Measurements from ENCODE around the gene PANK4.

DNA sequence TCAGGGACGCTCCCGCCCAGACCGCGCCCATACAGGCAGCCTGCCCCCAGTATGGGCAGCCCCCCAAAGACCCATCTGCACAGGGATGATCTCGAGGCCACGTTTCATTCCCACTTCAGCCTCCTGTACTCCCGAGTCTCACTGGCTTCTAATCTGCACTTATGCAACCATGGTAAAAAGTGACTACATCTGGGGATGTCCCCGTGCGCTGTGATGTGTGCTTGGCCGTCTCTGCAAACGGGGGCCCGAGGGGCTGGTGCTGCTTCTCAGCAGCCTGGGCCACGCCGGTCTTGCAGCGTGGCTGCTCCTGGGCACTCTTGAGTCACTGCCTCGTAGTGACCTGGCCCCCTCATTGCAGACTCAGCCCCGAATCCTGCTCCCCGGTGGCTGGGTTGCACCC lies 67.7 kb downstream of the PANK4 start:
- TF ChIP-seq POLR2AphosphoS5 (IDR thresholded peaks at IDR 0.05; ENCODE audit: low read depth, low read length) (no peak), SP1 (IDR thresholded peaks at IDR 0.05; ENCODE audit: low read depth, low read length) (no peak), CREB1 (IDR thresholded peaks at IDR 0.05) (no peak), KDM5A (IDR thresholded peaks at IDR 0.05; ENCODE audit: low read length) (no peak)
- TF ChIP-seq, protein P1, sequence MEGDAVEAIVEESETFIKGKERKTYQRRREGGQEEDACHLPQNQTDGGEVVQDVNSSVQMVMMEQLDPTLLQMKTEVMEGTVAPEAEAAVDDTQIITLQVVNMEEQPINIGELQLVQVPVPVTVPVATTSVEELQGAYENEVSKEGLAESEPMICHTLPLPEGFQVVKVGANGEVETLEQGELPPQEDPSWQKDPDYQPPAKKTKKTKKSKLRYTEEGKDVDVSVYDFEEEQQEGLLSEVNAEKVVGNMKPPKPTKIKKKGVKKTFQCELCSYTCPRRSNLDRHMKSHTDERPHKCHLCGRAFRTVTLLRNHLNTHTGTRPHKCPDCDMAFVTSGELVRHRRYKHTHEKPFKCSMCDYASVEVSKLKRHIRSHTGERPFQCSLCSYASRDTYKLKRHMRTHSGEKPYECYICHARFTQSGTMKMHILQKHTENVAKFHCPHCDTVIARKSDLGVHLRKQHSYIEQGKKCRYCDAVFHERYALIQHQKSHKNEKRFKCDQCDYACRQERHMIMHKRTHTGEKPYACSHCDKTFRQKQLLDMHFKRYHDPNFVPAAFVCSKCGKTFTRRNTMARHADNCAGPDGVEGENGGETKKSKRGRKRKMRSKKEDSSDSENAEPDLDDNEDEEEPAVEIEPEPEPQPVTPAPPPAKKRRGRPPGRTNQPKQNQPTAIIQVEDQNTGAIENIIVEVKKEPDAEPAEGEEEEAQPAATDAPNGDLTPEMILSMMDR (IDR thresholded peaks at IDR 0.05; ENCODE audit: control extremely low read depth in 1 of 3, insufficient read depth in 1 of 3, low read depth in 1 of 3, low read length in 3 of 3), result no peak

Measured in H1 (cell line).